Fibroblast of lung (primary cell): ENCODE measurements around the gene TNNI3K. TPM values are rescaled to one million over a fixed set of nuclear protein-coding genes. Genes with fewer than 3 reads are reported as not detected.

Experiments
- DNase-seq, 2 donors: peaks; one replicate each; pipeline versions ENCODE4 v3.0.0 to v3.0.0-alpha.2; 2010; ENCODE audit warnings: low read depth in 2 of 2
- H2AFZ ChIP-seq: 2 replicates; pipeline ENCODE4 v1.5.1; 2012; ENCODE audit warnings: low read length, control low read depth, inconsistent platforms
- H3K27ac ChIP-seq: 2 replicates; pipeline ENCODE4 v1.5.1; 2011; ENCODE audit warnings: low read length, control low read depth; ENCODE audit not compliant: insufficient read depth
- H3K27me3 ChIP-seq: 2 replicates; pipeline ENCODE4 v1.5.1; 2011; ENCODE audit warnings: mild to moderate bottlenecking, low read length; ENCODE audit not compliant: control insufficient read depth, insufficient read depth
- H3K36me3 ChIP-seq: 2 replicates; pipeline ENCODE4 v1.5.1; 2011; ENCODE audit warnings: low read length; ENCODE audit not compliant: control insufficient read depth, insufficient read depth
- H3K4me1 ChIP-seq: 2 replicates; pipeline ENCODE4 v1.5.1; 2011; ENCODE audit warnings: low read length; ENCODE audit not compliant: control insufficient read depth, insufficient read depth; ENCODE audit errors: extremely low read depth
- H3K4me2 ChIP-seq: 2 replicates; pipeline ENCODE4 v1.5.1; 2011; ENCODE audit warnings: low read length, control low read depth; ENCODE audit not compliant: insufficient read depth; ENCODE audit errors: extremely low read depth
- H3K4me3 ChIP-seq, 4 experiments: fragments of 200-600 bp in 1 of 4; sonication (generic) in 1 of 4; replicated peaks in 1 of 4; 2 replicates each; pipeline ENCODE4 v1.5.1; 2011 to 2016; ENCODE audit warnings: low read length in 4 of 4, low read depth in 3 of 4, mild to moderate bottlenecking in 3 of 4, control low read depth in 2 of 4, inconsistent platforms in 1 of 4, mixed read lengths in 1 of 4; ENCODE audit not compliant: insufficient read depth in 1 of 4; ENCODE audit errors: control extremely low read depth in 1 of 4
- H3K79me2 ChIP-seq: 2 replicates; pipeline ENCODE4 v1.5.1; 2012; ENCODE audit warnings: mild to moderate bottlenecking, low read length, inconsistent platforms; ENCODE audit not compliant: control insufficient read depth, insufficient read depth
- H3K9ac ChIP-seq: 2 replicates; pipeline ENCODE4 v1.5.1; 2011; ENCODE audit warnings: mild to moderate bottlenecking, low read length, control low read depth; ENCODE audit not compliant: insufficient read depth
- H3K9me3 ChIP-seq: 2 replicates; pipeline ENCODE4 v1.5.1; 2012; ENCODE audit warnings: low read depth, low read length; ENCODE audit not compliant: control insufficient read depth, insufficient read depth
- H4K20me1 ChIP-seq: 2 replicates; pipeline ENCODE4 v1.5.1; 2011; ENCODE audit warnings: low read length; ENCODE audit not compliant: control insufficient read depth, insufficient read depth; ENCODE audit errors: extremely low read depth
- EZH2 ChIP-seq: IDR thresholded peaks from 2 replicates; pipeline ENCODE4 v1.5.1; 2012; ENCODE audit warnings: low read length, control low read depth, mild to moderate bottlenecking; ENCODE audit errors: missing control alignments
- polyA plus RNA-seq, 2 donors: library from polyadenylated mRNA; depleted of rRNA in 1 of 2; stranded (reverse) in 1 of 2; unstranded in 1 of 2; fragments of >200 nt; gene quantifications; 2 replicates each; pipeline ENCODE4 v1.2.1, GENCODE V29; 2011 to 2012; ENCODE audit warnings: missing spikeins in 1 of 2
- total RNA-seq: library from RNA; depleted of rRNA; stranded (reverse); fragments of >200 nt; gene quantifications from 2 replicates; pipeline ENCODE4 v1.2.1, GENCODE V29; 2014
- TF ChIP-seq, protein P1 (sequence below), 2 donors: IDR thresholded peaks in 1 of 2; conservative IDR thresholded peaks in 1 of 2; 1 replicate in 1 of 2; 2 replicates in 1 of 2; pipeline ENCODE4 v1.5.1; 2011 to 2012; ENCODE audit warnings: low read length in 2 of 2, control low read depth in 1 of 2, inconsistent platforms in 1 of 2, low read depth in 1 of 2, mild to moderate bottlenecking in 1 of 2

Gene TNNI3K
- total and polyA plus RNA-seq, 2 donors (not counting 1 experiment from before 2014, with no cell fraction given), result 0.66 to 0.91 TPM

DNA sequence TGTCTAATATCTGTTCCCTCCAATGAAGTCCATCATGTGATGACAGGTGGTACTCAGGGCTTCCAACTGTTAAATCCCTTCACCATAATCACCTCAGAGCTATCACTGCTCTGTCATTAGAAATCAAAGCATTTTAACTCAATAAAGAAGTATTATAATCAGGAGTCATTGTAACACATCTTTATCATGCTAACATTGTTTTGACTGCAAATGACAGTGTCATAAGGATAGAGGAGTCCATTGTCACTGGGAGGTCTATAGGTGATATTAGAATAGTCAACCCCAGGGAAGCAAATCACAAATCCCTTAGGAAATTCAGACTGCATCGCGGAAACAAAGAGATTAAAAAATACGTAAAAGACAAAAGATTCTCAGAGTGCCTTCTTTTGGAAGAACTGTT lies 246.4 kb downstream of the TNNI3K start:
- Histone ChIP-seq H3K4me1 (no peaks in the 10 kb centered on the region), H3K36me3 (no peaks in the 10 kb centered on the region), H3K27ac (no peak overlapping the region), H3K4me3 (no peak overlapping the region), H3K4me2 (no peak overlapping the region), H3K9me3 (no peaks in the 10 kb centered on the region), H2AFZ (no peak overlapping the region), H3K27me3 (no peaks in the 10 kb centered on the region), H3K79me2 (no peaks in the 10 kb centered on the region), H3K9ac (no peak overlapping the region), H4K20me1 (no peaks in the 10 kb centered on the region)
- TF ChIP-seq, protein P1, sequence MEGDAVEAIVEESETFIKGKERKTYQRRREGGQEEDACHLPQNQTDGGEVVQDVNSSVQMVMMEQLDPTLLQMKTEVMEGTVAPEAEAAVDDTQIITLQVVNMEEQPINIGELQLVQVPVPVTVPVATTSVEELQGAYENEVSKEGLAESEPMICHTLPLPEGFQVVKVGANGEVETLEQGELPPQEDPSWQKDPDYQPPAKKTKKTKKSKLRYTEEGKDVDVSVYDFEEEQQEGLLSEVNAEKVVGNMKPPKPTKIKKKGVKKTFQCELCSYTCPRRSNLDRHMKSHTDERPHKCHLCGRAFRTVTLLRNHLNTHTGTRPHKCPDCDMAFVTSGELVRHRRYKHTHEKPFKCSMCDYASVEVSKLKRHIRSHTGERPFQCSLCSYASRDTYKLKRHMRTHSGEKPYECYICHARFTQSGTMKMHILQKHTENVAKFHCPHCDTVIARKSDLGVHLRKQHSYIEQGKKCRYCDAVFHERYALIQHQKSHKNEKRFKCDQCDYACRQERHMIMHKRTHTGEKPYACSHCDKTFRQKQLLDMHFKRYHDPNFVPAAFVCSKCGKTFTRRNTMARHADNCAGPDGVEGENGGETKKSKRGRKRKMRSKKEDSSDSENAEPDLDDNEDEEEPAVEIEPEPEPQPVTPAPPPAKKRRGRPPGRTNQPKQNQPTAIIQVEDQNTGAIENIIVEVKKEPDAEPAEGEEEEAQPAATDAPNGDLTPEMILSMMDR (conservative IDR thresholded peaks at IDR 0.05 in 1 of 2, IDR thresholded peaks at IDR 0.05 in 1 of 2; ENCODE audit: low read depth in 1 of 2, low read length in 2 of 2), result no peak
- no peak for TF ChIP-seq EZH2
- DNase-seq, result no peak

DNA sequence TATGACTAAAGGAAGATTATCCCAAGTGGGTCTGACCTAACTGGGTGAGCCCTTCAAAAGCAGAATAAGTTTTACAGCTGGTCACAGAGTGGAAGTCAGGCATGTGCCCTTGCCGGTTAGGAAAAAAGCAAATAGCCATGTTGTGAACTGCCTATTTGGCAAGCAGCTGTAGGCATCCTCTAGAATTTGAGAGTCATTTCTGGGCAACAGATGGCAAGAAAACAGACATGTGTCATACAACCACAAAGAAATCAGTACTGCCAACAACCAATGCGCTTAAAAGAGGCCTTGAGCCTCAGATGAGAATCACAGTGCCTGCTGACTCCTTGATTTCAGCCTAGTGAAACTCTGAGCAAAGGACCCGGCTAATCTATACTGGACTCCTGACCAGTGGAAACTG lies 250.4 kb downstream of the TNNI3K start:
- H3K27me3 ChIP-seq, result no peaks in the 10 kb centered on the region
- no peak overlapping the region for H3K4me2 ChIP-seq
- TF ChIP-seq, protein P1 (conservative IDR thresholded peaks at IDR 0.05 in 1 of 2, IDR thresholded peaks at IDR 0.05 in 1 of 2; ENCODE audit: low read depth in 1 of 2, low read length in 2 of 2), result no peak
- TF ChIP-seq EZH2, result no peak
- H4K20me1 ChIP-seq, result no peaks in the 10 kb centered on the region
- H3K4me3 ChIP-seq, result no peak overlapping the region
- H2AFZ ChIP-seq, result no peak overlapping the region
- H3K79me2 ChIP-seq, result no peaks in the 10 kb centered on the region
- H3K9ac ChIP-seq, result no peak overlapping the region
- no peaks in the 10 kb centered on the region for H3K4me1 ChIP-seq
- no peaks in the 10 kb centered on the region for H3K9me3 ChIP-seq
- no peak overlapping the region for H3K27ac ChIP-seq
- no peak for DNase-seq
- no peaks in the 10 kb centered on the region for H3K36me3 ChIP-seq

DNA sequence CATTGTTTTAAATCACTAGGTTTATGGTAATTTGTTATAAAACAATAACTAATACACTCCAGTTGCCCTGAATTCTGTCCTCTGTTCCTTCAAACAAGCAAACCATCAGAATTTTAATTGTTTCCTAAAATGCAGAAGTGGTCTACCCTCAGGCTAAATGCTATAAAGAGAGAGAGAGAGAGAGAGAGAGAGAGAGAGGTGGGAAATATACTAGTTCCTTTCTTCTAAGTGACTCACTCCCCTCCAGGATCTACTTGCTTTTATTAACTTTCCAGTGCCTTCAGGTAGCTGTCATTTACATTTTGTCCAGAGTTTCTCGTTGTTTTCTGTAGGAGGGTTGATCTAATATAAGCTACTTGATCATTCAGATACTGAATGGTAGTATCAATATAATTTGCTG lies 250.8 kb downstream of the TNNI3K start:
- Histone ChIP-seq H3K4me3 (no peak overlapping the region), H3K4me1 (no peaks in the 10 kb centered on the region), H3K79me2 (no peaks in the 10 kb centered on the region), H3K9ac (no peak overlapping the region), H3K9me3 (no peaks in the 10 kb centered on the region), H3K27me3 (no peaks in the 10 kb centered on the region), H3K27ac (no peak overlapping the region), H3K4me2 (no peak overlapping the region), H3K36me3 (no peaks in the 10 kb centered on the region), H2AFZ (no peak overlapping the region), H4K20me1 (no peaks in the 10 kb centered on the region)
- no peak for DNase-seq
- TF ChIP-seq, protein P1 (conservative IDR thresholded peaks at IDR 0.05 in 1 of 2, IDR thresholded peaks at IDR 0.05 in 1 of 2; ENCODE audit: low read depth in 1 of 2, low read length in 2 of 2), result no peak
- TF ChIP-seq EZH2, result no peak
